Thyroid gland (tissue), 4 donors: ENCODE measurements around the gene TRAK1.

Experiments
- POLR2A ChIP-seq, 2 donors: fragments of 450-650 bp; IDR thresholded peaks; one replicate each; pipeline ENCODE4 v1.6.1; 2017; ENCODE audit warnings: antibody characterized with exemption in 2 of 2, mild to moderate bottlenecking in 2 of 2, moderate library complexity in 1 of 2
- TF ChIP-seq, protein P1 (sequence below), 6 experiments: fragments of 200-600 bp in 3 of 6; fragments of 450-650 bp in 3 of 6; sonication (generic) in 3 of 6; IDR thresholded peaks; one replicate each; pipeline ENCODE4 v1.5.1; 2016 to 2019; ENCODE audit warnings: antibody characterized with exemption in 6 of 6, mild to moderate bottlenecking in 2 of 6, inconsistent platforms in 1 of 6, moderate library complexity in 1 of 6

DNA sequence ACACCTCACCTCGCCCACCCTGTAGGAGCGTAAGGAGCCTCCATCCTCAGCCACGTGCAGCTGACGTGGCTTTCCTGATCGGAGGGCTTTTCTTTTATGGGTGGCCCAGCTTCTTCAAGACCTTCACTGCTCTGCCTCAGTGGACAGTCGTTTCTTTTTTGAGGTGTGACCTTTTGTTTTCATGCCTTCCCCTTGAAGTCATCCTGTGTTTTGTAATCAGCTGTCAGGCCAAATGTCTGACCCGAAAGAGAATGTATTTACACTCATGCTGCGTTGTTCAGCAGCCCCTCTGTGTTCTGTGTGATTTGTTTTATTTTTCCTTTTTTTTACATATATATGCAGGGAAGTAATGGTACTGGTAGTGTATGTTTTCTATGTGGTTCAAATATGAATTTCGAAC is 133.0 kb downstream of the TRAK1 start:
- TF ChIP-seq, protein P1, sequence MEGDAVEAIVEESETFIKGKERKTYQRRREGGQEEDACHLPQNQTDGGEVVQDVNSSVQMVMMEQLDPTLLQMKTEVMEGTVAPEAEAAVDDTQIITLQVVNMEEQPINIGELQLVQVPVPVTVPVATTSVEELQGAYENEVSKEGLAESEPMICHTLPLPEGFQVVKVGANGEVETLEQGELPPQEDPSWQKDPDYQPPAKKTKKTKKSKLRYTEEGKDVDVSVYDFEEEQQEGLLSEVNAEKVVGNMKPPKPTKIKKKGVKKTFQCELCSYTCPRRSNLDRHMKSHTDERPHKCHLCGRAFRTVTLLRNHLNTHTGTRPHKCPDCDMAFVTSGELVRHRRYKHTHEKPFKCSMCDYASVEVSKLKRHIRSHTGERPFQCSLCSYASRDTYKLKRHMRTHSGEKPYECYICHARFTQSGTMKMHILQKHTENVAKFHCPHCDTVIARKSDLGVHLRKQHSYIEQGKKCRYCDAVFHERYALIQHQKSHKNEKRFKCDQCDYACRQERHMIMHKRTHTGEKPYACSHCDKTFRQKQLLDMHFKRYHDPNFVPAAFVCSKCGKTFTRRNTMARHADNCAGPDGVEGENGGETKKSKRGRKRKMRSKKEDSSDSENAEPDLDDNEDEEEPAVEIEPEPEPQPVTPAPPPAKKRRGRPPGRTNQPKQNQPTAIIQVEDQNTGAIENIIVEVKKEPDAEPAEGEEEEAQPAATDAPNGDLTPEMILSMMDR (IDR thresholded peaks at IDR 0.05) = no peak
- TF ChIP-seq POLR2A (IDR thresholded peaks at IDR 0.05) = no peak
